Progenitor cell of endocrine pancreas (in vitro differentiated cells): ENCODE results near the gene DOCK4. TPM values are rescaled to one million over a fixed set of nuclear protein-coding genes. Genes with fewer than 3 reads are reported as not detected.

Experiments used
- DNase-seq: peaks from one replicate; pipeline ENCODE4 v3.0.0; 2021; ENCODE audit warnings: low spot score; ENCODE audit not compliant: unreplicated experiment
- H3K27ac Mint-ChIP-seq: 2 replicates; pipeline ENCODE4 v1.8.0; 2021; ENCODE audit warnings: mild to moderate bottlenecking, moderate library complexity, mixed read lengths
- H3K27me3 Mint-ChIP-seq: 2 replicates; pipeline ENCODE4 v1.8.0; 2021; ENCODE audit warnings: mixed read lengths
- H3K36me3 Mint-ChIP-seq: 2 replicates; pipeline ENCODE4 v1.8.0; 2022; ENCODE audit warnings: mixed read lengths; ENCODE audit not compliant: insufficient read depth
- H3K4me1 Mint-ChIP-seq: 2 replicates; pipeline ENCODE4 v1.8.0; 2021; ENCODE audit warnings: low read depth, mixed read lengths
- H3K4me3 Mint-ChIP-seq: 2 replicates; pipeline ENCODE4 v1.8.0; 2021; ENCODE audit warnings: low read depth, mild to moderate bottlenecking, moderate library complexity, mixed read lengths
- H3K9me3 Mint-ChIP-seq: 2 replicates; pipeline ENCODE4 v1.8.0; 2021; ENCODE audit warnings: low read depth, mixed read lengths
- total RNA-seq: library from RNA; stranded (reverse); gene quantifications from 2 replicates; pipeline ENCODE4 v1.2.1, GENCODE V29; 2021
- TF ChIP-seq, protein P1 (sequence below): fragments of 200-600 bp; sonication (generic); IDR thresholded peaks from one replicate; pipeline ENCODE4 v1.5.0; 2021; ENCODE audit warnings: antibody characterized with exemption, mild to moderate bottlenecking; ENCODE audit not compliant: unreplicated experiment

DOCK4 gene
- total RNA-seq, 1 donor from 2014 or later: 28.8 TPM

DNA sequence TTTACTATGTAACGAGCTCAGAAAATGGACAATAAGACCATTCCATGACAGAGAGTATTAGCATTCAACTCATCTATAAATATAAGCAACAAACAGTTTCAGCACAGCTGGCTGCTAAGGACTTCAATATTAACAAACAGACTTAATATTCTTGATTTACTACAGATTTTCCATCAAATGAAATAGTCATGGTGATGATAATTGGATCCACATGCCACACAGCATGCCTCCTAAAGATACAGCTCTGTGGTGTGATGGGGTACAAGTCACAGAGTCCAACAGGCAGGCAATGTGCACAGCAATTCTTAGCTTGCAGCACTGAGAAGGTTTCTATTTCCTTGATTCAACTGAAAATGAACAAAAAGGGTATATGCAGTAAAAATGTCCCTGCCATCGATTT is 54.0 kb downstream of the DOCK4 start:
- TF ChIP-seq, protein P1, sequence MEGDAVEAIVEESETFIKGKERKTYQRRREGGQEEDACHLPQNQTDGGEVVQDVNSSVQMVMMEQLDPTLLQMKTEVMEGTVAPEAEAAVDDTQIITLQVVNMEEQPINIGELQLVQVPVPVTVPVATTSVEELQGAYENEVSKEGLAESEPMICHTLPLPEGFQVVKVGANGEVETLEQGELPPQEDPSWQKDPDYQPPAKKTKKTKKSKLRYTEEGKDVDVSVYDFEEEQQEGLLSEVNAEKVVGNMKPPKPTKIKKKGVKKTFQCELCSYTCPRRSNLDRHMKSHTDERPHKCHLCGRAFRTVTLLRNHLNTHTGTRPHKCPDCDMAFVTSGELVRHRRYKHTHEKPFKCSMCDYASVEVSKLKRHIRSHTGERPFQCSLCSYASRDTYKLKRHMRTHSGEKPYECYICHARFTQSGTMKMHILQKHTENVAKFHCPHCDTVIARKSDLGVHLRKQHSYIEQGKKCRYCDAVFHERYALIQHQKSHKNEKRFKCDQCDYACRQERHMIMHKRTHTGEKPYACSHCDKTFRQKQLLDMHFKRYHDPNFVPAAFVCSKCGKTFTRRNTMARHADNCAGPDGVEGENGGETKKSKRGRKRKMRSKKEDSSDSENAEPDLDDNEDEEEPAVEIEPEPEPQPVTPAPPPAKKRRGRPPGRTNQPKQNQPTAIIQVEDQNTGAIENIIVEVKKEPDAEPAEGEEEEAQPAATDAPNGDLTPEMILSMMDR: no peak
- Mint-ChIP-seq H3K4me3 (no peak overlapping the region), H3K9me3 (no peaks in the 10 kb centered on the region), H3K27me3 (peaks cover 18% of the 10 kb centered on the region), H3K4me1 (peaks cover 15% of the 10 kb centered on the region), H3K36me3 (peaks cover 1% of the 10 kb centered on the region), H3K27ac (no peak overlapping the region)
- DNase-seq: no peak

DNA sequence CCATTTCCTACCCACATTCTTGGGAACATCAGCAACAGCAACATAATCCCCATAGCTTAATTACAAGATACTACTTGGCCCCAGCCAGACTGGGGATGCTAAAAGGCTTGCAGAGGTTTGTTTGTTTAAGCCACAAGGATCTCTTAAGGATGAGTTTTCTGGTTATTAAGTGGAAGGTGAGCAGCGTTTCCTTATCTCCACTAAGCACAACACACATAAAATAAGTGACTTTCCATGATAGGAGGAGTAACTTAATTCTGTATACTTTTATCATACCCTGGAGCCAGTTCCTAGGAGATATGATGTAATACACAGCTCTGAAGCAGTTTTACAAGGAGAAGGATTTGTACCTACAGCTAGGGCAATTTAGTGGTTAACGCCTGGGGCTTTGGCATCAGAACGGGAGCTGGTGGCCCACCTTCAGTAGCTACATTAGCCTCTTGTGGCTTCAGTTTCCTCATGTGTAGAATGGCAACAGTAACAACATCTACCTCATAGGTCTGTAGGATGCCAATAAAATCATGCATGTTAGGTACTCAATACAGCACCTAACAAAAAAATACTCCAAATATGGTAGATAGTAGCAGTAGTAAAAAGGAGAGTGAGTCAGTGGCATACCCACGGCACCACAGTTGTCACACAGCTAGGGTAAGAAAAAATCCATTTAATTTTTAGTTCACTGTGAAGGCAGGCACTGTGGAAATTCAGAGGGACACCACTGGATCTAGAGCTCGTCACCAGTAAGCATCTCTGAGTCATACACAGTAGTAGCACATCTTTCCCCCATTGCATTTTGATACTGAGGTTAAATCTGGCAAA is 55.2 kb downstream of the DOCK4 start:
- Mint-ChIP-seq H3K27ac (no peak overlapping the region), H3K4me3 (no peak overlapping the region), H3K4me1 (peaks cover 11% of the 10 kb centered on the region), H3K36me3 (peaks cover under 1% of the 10 kb centered on the region), H3K27me3 (peaks cover 13% of the 10 kb centered on the region), H3K9me3 (no peaks in the 10 kb centered on the region)
- TF ChIP-seq, protein P1: no peak
- no peak for DNase-seq

DNA sequence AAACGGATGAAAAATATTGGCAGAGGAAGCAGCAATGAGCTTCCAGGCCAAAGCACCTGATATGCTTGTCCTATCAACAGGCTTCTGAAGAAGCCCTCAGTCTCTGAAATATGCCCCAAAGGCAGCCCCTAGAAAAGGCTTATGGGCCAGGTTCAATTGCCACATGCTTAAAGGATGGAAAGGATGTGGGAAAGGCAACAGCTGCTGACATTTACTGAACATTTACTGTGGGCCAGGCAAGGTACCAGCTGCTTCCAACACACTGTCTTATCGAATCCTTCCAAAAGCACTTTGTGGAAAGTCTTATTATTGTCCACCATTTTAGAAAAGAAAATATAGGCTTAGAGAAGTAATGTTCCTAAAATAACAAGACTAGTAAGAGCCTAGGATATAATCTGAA is 56.5 kb downstream of the DOCK4 start:
- Mint-ChIP-seq H3K27me3 (peaks cover 7% of the 10 kb centered on the region), H3K4me3 (no peak overlapping the region), H3K9me3 (no peaks in the 10 kb centered on the region)

DNA sequence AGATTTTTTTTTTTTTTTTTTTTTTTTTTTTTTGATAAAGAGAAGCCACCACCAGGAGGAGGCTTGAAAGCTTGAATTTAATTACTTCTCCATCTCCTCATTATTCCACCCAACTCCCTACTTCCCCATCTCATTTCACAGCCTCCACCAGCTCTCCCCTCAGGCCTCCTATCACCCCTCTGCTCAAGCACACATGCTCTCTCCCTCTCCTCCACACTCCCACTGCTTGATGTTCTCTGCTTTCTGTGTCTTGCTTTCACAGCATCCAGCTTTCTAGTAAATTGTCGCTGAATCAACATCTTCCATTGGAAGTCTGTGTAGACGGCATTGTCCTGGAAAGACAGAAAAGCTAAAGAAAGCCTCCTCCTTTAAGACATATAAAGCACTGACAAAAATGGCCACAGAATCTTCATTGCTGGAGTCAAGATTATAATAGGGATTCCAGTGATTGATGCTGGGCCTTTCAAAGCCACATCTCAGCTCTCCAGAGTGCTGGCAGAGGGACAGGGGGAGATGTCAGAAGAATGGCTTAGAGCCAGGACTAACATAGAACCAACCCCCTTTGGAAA is 58.3 kb downstream of the DOCK4 start:
- no peak for DNase-seq
- Mint-ChIP-seq H3K9me3 (no peaks in the 10 kb centered on the region), H3K27me3 (peaks cover 2% of the 10 kb centered on the region), H3K36me3 (no peaks in the 10 kb centered on the region), H3K4me1 (peaks cover 7% of the 10 kb centered on the region), H3K27ac (no peak overlapping the region), H3K4me3 (no peak overlapping the region)
- TF ChIP-seq, protein P1: no peak

More for the DNA sequence above, 56.5 kb downstream of the DOCK4 start:
- DNase-seq: no peak
- Mint-ChIP-seq H3K27ac (no peak overlapping the region), H3K4me1 (peaks cover 10% of the 10 kb centered on the region), H3K36me3 (no peaks in the 10 kb centered on the region)
- TF ChIP-seq, protein P1: no peak

DNA sequence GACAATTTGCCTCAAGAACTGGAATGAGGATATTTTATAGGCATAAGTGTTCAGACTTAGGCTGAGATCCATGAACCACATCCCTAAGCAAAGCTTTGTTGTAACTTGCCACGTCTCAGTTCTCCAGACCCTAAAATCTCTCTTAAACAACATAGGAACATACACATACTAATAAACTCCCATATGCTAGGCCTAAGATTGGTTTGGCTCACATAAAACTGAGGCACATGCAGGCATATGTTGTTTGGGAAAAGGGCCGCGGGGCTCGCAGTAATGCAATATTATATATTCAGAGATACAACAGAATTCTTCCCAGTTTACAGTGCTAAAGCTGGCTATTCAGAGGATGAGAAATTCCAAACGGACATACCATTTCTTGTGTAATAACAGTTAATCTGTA is 61.0 kb downstream of the DOCK4 start:
- peaks cover 4% of the 10 kb centered on the region for H3K4me1 Mint-ChIP-seq
- H3K27ac Mint-ChIP-seq: no peak overlapping the region
- H3K9me3 Mint-ChIP-seq: no peaks in the 10 kb centered on the region
- H3K36me3 Mint-ChIP-seq: no peaks in the 10 kb centered on the region
- H3K4me3 Mint-ChIP-seq: no peak overlapping the region
- H3K27me3 Mint-ChIP-seq: peaks cover 2% of the 10 kb centered on the region
- TF ChIP-seq, protein P1: no peak
- DNase-seq: no peak
